H1 (cell line): ENCODE data around the gene RGS14. TPM values are rescaled to one million over a fixed set of nuclear protein-coding genes. Genes with fewer than 3 reads are reported as not detected.

Source experiments
- CTCF ChIA-PET: fragments of 300-600 bp; sonication (Branson Sonifier 250); formaldehyde crosslinking; loops from one replicate; lab custom pipeline; 2021; ENCODE audit not compliant: partially characterized antibody; lab: Charles Lee
- POLR2A ChIA-PET: fragments of 300-600 bp; sonication (Branson Sonifier 250); formaldehyde crosslinking; loops from one replicate; lab custom pipeline; 2021; ENCODE audit warnings: inconsistent platforms; ENCODE audit not compliant: partially characterized antibody; lab: Charles Lee
- DNase-seq, 2 experiments: peaks; one replicate each; pipeline versions ENCODE4 v3.0.0 to v3.0.0-alpha.2; 2010 to 2022; ENCODE audit warnings: low spot score in 2 of 2, low read depth in 1 of 2, mixed read lengths in 1 of 2
- FAIRE-seq: peaks from 2 replicates; lab custom pipeline; 2011; peaks lifted over from hg19 to GRCh38; lab: Jason Lieb, UNC
- H2AFZ ChIP-seq: 2 replicates; pipeline ENCODE4 v1.8.1; 2012; ENCODE audit warnings: low read length, inconsistent platforms
- H2AK5ac ChIP-seq: 2 replicates; pipeline ENCODE4 v1.6.1; 2013; ENCODE audit warnings: low read depth, low read length
- H2BK120ac ChIP-seq: replicated peaks from 2 replicates; pipeline ENCODE3; 2013; ENCODE audit warnings: low read depth, low read length, inconsistent platforms
- H2BK12ac ChIP-seq: 2 replicates; pipeline ENCODE4 v1.6.1; 2013; ENCODE audit warnings: low read depth, low read length
- H2BK15ac ChIP-seq: 2 replicates; pipeline ENCODE4 v1.6.1; 2013; ENCODE audit warnings: low read length
- H2BK20ac ChIP-seq: 2 replicates; pipeline ENCODE4 v1.6.1; 2013; ENCODE audit warnings: low read length
- H2BK5ac ChIP-seq: 2 replicates; pipeline ENCODE4 v1.6.1; 2013; ENCODE audit warnings: low read depth, low read length
- H3K14ac ChIP-seq: 2 replicates; pipeline ENCODE4 v1.6.1; 2013; ENCODE audit warnings: inconsistent platforms; ENCODE audit not compliant: insufficient read length
- H3K18ac ChIP-seq: 2 replicates; pipeline ENCODE4 v1.6.1; 2013; ENCODE audit warnings: low read length; ENCODE audit errors: extremely low read depth
- H3K23ac ChIP-seq: 2 replicates; pipeline ENCODE4 v1.6.1; 2013; ENCODE audit warnings: inconsistent platforms; ENCODE audit not compliant: insufficient read length
- H3K23me2 ChIP-seq: 2 replicates; pipeline ENCODE4 v1.6.1; 2013; ENCODE audit warnings: low read depth, low read length
- H3K27ac ChIP-seq: 2 replicates; pipeline ENCODE4 v1.6.1; 2011; ENCODE audit warnings: low read depth, low read length, inconsistent platforms
- H3K27me3 ChIP-seq, 4 experiments: replicated peaks in 1 of 4; 1 replicate in 1 of 4; 2 replicates in 3 of 4; pipeline versions ENCODE4 v1.6.1 to v1.8.1; 2011 to 2013; ENCODE audit warnings: low read length in 3 of 4, mild to moderate bottlenecking in 3 of 4, inconsistent platforms in 2 of 4, mixed read lengths in 2 of 4, moderate library complexity in 1 of 4; ENCODE audit not compliant: control insufficient read depth in 3 of 4, insufficient read depth in 3 of 4; ENCODE audit errors: extremely low read depth in 1 of 4
- H3K36me3 ChIP-seq, 4 experiments: 2 replicates each; pipeline versions ENCODE4 v1.6.1 to v1.8.1; 2011 to 2013; ENCODE audit warnings: mild to moderate bottlenecking in 4 of 4, low read length in 3 of 4, moderate library complexity in 2 of 4, control low read depth in 1 of 4, inconsistent platforms in 1 of 4; ENCODE audit not compliant: insufficient read depth in 4 of 4, control insufficient read depth in 2 of 4
- H3K4ac ChIP-seq: replicated peaks from 2 replicates; pipeline ENCODE3; 2013; ENCODE audit warnings: low read length, low read depth, mixed read lengths, inconsistent platforms; ENCODE audit not compliant: insufficient read length
- H3K4me1 ChIP-seq, 4 experiments: replicated peaks in 1 of 4; 1 replicate in 1 of 4; 2 replicates in 3 of 4; pipeline versions ENCODE4 v1.6.1 to v1.8.1; 2011 to 2013; ENCODE audit warnings: low read length in 3 of 4, inconsistent platforms in 2 of 4, mixed read lengths in 1 of 4; ENCODE audit not compliant: insufficient read depth in 4 of 4, control insufficient read depth in 3 of 4
- H3K4me2 ChIP-seq, 2 experiments: 2 replicates each; pipeline versions ENCODE4 v1.6.1 to v1.8.1; 2011 to 2013; ENCODE audit warnings: low read depth in 2 of 2, low read length in 2 of 2, control low read depth in 1 of 2, inconsistent platforms in 1 of 2, mild to moderate bottlenecking in 1 of 2; ENCODE audit not compliant: insufficient read depth in 1 of 2
- H3K4me3 ChIP-seq, 4 experiments: fragments of 200-600, 300-600 bp in 1 of 4; sonication (generic), shearing (Covaris generic), sonication (Bioruptor Twin) in 1 of 4; 2 replicates each; pipeline versions ENCODE4 v1.5.1 to v1.8.1; 2011 to 2016; ENCODE audit warnings: low read length in 4 of 4, low read depth in 3 of 4, control low read depth in 2 of 4, inconsistent platforms in 2 of 4, mild to moderate bottlenecking in 2 of 4, mixed read lengths in 1 of 4, moderate library complexity in 1 of 4; ENCODE audit not compliant: insufficient read depth in 2 of 4; ENCODE audit errors: extremely low read depth in 1 of 4
- H3K56ac ChIP-seq: replicated peaks from 2 replicates; pipeline ENCODE3; 2013; ENCODE audit warnings: low read depth, mild to moderate bottlenecking, mixed read lengths, low read length, inconsistent platforms; ENCODE audit not compliant: insufficient read length
- H3K79me1 ChIP-seq: 2 replicates; pipeline ENCODE4 v1.6.1; 2013; ENCODE audit warnings: low read depth, low read length, control low read depth
- H3K79me2 ChIP-seq, 2 experiments: 2 replicates each; pipeline versions ENCODE4 v1.6.1 to v1.8.1; 2012 to 2013; ENCODE audit warnings: low read length in 2 of 2, mild to moderate bottlenecking in 2 of 2, inconsistent platforms in 1 of 2; ENCODE audit not compliant: insufficient read depth in 2 of 2, control insufficient read depth in 1 of 2
- H3K9ac ChIP-seq, 4 experiments: replicated peaks in 1 of 4; 1 replicate in 1 of 4; 2 replicates in 3 of 4; pipeline versions ENCODE4 v1.6.1 to v1.8.1; 2011 to 2013; ENCODE audit warnings: low read depth in 3 of 4, low read length in 3 of 4, control low read depth in 2 of 4, mild to moderate bottlenecking in 2 of 4, moderate library complexity in 2 of 4, inconsistent platforms in 1 of 4; ENCODE audit errors: extremely low read depth in 1 of 4
- H3K9me3 ChIP-seq, 2 experiments: 2 replicates each; pipeline versions ENCODE4 v1.6.1 to v1.8.1; 2012 to 2013; ENCODE audit warnings: mild to moderate bottlenecking in 2 of 2, moderate library complexity in 2 of 2, control low read depth in 1 of 2, inconsistent platforms in 1 of 2, low read depth in 1 of 2, low read length in 1 of 2, mixed read lengths in 1 of 2; ENCODE audit not compliant: insufficient read depth in 2 of 2
- H4K20me1 ChIP-seq, 2 experiments: replicated peaks in 1 of 2; 2 replicates each; pipeline versions ENCODE3 to v1.8.1; 2011 to 2013; ENCODE audit warnings: inconsistent platforms in 2 of 2, low read length in 2 of 2, mild to moderate bottlenecking in 1 of 2; ENCODE audit not compliant: insufficient read depth in 2 of 2, control insufficient read depth in 1 of 2
- H4K5ac ChIP-seq: 2 replicates; pipeline ENCODE4 v1.6.1; 2013; ENCODE audit warnings: low read length, low read depth, mixed read lengths, inconsistent platforms; ENCODE audit not compliant: insufficient read length
- H4K8ac ChIP-seq: 2 replicates; pipeline ENCODE4 v1.8.0; 2013; ENCODE audit warnings: mild to moderate bottlenecking, moderate library complexity, low read length, inconsistent platforms; ENCODE audit not compliant: insufficient read depth; ENCODE audit errors: extremely low read depth
- H4K91ac ChIP-seq: replicated peaks from 2 replicates; pipeline ENCODE3; 2013; ENCODE audit warnings: low read length, mixed read lengths, inconsistent platforms; ENCODE audit not compliant: insufficient read length
- BCL11A ChIP-seq, 2 experiments: IDR thresholded peaks; one replicate each; pipeline ENCODE4 v1.6.1; 2011; ENCODE audit warnings: low read depth in 2 of 2, low read length in 2 of 2, mild to moderate bottlenecking in 2 of 2
- WGBS, 2 experiments: shearing (Covaris generic) in 1 of 2; methylation state at CpG; one replicate each; pipeline versions ENCODE4 v1.1.6 to v1.1.7; 2013 to 2015; ENCODE audit warnings: low lambda C conversion rate in 2 of 2, mixed read lengths in 2 of 2, inconsistent platforms in 1 of 2, low coverage in 1 of 2, missing lambda C conversion rate in 1 of 2; ENCODE audit not compliant: insufficient replicate concordance in 2 of 2, insufficient coverage in 1 of 2, insufficient read length in 1 of 2; ENCODE audit errors: extremely low coverage in 1 of 2, missing lambda C conversion rate in 1 of 2; 5-methylcytosine and 5-hydroxymethylcytosine counted together
- polyA plus RNA-seq, 7 experiments: library from polyadenylated mRNA; depleted of rRNA in 3 of 7; stranded (reverse) in 5 of 7; unstranded in 2 of 7; fragments of >200 nt in 5 of 7; fragments of 200-250 nt in 2 of 7; gene quantifications; 1 replicate in 5 of 7; 2 replicates in 1 of 7; 4 replicates in 1 of 7; pipeline versions ENCODE4 v1.2.1 to v1.2.3, GENCODE V29; 2011 to 2013; ENCODE audit warnings: missing spikeins in 2 of 7, mixed read lengths in 2 of 7
- total RNA-seq: library from RNA; stranded (reverse); fragmentation: NEBNext Ultra II Directional; extraction: Animal tissue kit (Norgen Biotek cat#: 25700); gene quantifications from 2 replicates; pipeline ENCODE4 v1.2.1, GENCODE V29; 2021

The RGS14 gene
- total and polyA plus RNA-seq, 2 of the 8 experiments (the other 6 are each of a cell fraction or from before 2014, with no cell fraction given), result 24.4 to 46.1 TPM

DNA sequence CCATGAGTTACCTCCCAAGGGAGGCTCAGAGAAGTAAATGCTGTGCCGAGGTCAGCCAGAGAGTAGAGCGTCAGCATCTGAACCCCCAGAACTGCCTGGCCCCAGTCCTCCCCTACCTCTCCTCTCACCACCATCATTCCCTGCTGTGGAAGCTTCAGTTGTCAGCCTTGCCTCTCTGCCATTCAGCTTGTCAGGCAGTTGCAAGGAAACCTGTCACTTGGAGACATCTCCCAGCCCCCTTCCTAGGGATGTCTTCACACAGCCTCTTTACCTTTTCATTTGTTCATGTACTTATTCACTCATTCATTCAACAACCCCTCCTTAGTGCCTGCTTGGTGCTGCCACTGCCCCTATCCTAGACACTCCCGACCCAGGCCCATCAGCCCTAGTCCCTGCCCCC is 2.1 kb downstream of the RGS14 start:
- Histone ChIP-seq H2BK12ac (no peak overlapping the region), H3K4me2 (no peak overlapping the region), H3K23ac (no peak overlapping the region), H2BK20ac (no peak overlapping the region), H3K23me2 (peaks cover 3% of the 10 kb centered on the region; the same call in 1 of the 2 replicates), H4K91ac (no peak overlapping the region), H3K14ac (no peak overlapping the region), H3K56ac (no peak overlapping the region), H3K79me2 (no peaks in the 10 kb centered on the region), H3K4ac (no peak overlapping the region), H2BK5ac (no peak overlapping the region), H3K27me3 (peaks cover 0 to 6% (median 4%) of the 10 kb centered on the region in 4 experiments; a peak in 4 of 7 replicates), H3K79me1 (no peaks in the 10 kb centered on the region), H3K9me3 (no peaks in the 10 kb centered on the region), H4K8ac (no peak overlapping the region), H4K5ac (no peak overlapping the region), H3K4me1 (peaks cover 0 to 11% (median 8%) of the 10 kb centered on the region in 4 experiments; a peak in 6 of 7 replicates), H3K9ac (no peak overlapping the region), H2BK15ac (no peak overlapping the region), H2AFZ (no peak overlapping the region), H3K27ac (no peak overlapping the region; the same call in 1 of the 2 replicates), H3K18ac (no peak overlapping the region), H2AK5ac (no peak overlapping the region), H3K36me3 (no peaks in the 10 kb centered on the region), H4K20me1 (no peaks in the 10 kb centered on the region), H2BK120ac (no peak overlapping the region), H3K4me3 (no peak overlapping the region)
- CTCF ChIA-PET, result interaction anchor here (1.4 to 15.6 kb wide), 5 partner anchors 10 to 46 kb away, joined by 3 to 251 read pairs (median 20); partner anchors contain the start of gene MXD3
- TF ChIP-seq BCL11A (IDR thresholded peaks at IDR 0.05; ENCODE audit: low read depth in 2 of 2, low read length in 2 of 2), result no peak
- POLR2A ChIA-PET, result interaction anchor here (0.7 to 3.1 kb wide), 3 partner anchors 9 to 88 kb away, joined by 3 to 25 read pairs (median 4); partner anchors contain the start of gene LMAN2
- WGBS, 2 experiments, result 77% methylated on average over 3 of the region's 3 CpGs; no CpG with 5 or more reads in 1 of the 2 experiments
- FAIRE-seq (no peak), DNase-seq (no peak)
